CD4-positive, alpha-beta T cell treated with Interleukin-15 for 1 hour (primary cell): ENCODE results near the gene PDCD6IP.

Source experiments
- DNase-seq: peaks from one replicate; pipeline ENCODE4 v3.0.0-alpha.2; 2020

PDCD6IP gene

DNA sequence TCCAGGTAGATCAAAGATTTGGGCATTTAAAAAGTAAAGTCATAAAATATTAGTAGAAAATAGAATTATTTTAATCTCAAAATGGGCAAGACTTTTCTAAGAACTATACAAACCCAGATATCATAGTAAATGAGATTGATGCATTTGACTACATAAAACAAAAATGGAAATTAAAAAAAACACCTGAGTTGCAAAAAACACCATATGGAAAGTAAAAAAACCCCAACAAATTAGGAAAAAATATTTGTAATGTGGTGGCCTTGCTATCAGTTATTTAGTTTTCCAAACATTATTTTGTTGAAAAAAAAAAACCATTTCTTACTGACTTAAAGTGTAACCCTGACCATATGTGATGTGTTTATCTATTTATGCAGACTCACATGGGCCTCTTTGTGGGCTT, 97.2 kb downstream of the PDCD6IP start:
- DNase-seq: no peak

DNA sequence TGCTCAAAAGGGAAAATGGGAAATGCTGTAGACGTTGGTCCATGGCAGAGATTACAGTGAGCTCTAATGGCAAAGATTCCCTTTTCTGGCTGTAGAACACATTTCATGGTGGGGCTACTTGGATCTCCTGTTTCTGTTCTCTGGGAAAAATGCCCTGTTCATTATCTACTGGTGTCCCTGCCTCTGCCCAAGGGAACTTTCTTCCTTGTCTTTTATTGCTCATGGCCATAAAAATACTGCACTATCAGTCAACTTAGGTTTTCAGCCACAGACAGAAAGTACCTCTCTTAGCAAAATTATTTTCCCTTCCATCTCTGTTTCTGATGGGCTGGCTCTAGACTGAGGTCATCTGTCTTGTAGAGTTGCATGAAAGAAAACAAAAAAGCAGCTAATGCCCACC, 98.9 kb downstream of the PDCD6IP start:
- DNase-seq: no peak

DNA sequence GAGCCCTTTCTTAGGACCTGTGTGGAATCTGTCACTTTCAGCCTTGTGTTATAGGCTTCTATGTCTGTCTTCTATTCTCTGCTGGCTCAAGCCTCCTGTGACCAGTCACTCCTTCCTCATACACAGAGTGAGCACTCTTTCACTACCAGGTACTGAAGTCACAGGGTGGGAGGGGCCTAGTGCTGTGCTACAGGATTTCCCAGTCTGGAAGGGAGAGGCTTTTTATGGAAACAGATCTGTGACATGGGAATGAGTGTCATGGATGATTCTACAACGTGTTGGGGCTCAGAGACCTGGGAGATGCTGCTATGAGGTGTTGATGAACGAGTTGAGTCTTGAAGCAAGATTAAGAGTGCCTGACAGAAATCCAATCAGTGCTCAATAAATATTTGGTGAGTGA, 100.5 kb downstream of the PDCD6IP start:
- DNase-seq: no peak

DNA sequence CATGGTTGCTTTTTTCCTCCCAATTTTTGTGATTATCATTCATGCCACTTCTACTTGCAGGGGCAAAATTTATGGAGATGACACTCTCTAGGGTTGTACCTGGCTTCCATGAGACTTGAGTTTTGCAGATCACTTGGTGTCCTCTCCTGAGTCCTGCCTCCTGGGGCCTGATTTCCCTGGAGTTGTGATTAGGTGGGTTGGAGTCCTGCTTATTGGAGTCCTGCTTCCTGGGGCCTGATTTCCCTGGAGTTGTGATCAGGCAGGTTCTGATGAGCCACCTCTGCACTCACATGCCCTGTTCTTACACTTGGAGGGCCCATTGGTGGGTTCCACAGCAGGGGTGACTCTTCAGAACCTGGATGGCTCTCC, 102.0 kb downstream of the PDCD6IP start:
- DNase-seq: no peak

DNA sequence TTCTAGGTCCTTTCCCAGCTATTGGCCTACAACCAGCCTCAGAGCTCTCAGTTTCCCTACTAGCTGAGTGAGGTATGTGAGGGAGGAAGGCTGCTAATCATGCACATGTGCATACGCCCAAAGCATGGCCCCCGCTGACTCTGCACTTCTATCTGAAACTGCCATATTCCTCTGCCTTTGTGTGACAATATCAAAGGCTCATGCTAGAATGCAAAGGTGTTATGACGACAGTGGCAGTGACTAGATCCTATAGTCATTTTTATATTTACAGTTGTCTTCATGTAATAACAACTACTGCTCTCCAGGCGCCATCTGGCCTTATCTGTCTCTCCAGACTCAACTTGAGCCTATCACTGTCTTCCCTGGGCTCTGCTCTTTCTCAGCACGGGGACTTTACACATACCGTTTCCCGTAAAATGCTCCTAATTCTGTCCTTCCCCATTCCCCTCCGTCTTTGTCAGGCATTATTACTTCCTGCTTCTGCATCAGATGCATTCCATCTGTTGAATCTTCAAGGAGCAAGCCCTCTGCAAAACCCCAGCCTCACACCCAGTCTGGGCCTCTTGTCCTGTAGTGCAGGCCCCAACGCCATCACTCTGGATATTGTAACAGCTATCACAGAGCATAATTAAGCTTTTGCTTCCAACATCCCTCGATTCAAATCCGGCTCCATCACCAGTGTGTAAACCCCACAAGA, 102.5 kb downstream of the PDCD6IP start:
- DNase-seq: no peak

DNA sequence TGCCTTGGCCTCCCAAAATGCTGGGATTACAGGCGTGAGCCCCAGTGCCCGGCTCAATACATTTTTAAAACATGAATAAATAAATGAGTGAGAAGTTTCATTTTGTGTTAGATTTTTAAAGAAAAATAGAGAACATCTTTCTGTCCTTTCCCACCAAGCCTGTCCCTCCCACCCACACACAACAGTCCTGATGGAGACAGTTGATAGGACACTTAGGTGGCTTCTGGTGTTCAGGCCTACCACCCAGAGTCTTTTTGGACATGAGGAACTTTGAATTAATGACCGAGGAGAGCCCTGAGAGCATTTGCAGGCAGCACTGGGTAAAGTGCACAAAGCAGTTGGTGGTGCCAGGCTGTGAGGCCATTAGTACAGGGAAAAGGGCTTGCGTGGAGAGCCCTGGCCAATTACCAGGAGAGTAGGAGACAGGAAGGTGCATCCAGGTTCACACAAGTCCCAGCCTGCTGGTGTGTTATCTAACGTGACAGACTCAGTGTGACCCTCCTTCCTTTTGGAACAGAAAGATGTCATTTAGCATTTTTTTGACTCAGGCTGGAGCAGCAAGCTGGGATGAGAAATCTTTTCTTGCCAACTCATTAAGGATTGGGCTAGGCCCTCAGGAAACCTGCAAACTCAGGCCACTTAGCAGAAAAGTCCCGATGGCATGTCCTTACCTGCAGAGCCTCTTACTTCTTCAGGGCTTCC, 103.6 kb downstream of the PDCD6IP start:
- no peak for DNase-seq

DNA sequence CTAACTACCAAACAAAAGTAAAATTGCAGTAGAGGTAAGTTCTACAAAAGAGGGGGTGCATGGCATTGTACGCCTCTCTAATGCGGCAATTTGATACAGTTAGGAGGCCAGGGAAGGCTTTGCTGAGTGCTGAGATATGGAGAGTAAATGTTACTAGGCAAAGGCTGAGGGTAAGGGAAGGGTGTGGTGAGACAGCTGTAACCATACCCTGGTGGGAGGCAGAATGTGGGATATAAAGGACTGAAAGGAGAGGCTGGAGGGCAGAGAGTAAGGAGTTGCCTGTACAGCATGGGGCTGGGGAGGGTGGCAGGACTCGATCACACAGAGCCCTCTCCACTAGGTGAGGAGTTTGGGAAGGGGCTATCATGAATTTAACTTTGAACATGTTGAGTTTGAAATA, 106.3 kb downstream of the PDCD6IP start:
- DNase-seq: no peak

DNA sequence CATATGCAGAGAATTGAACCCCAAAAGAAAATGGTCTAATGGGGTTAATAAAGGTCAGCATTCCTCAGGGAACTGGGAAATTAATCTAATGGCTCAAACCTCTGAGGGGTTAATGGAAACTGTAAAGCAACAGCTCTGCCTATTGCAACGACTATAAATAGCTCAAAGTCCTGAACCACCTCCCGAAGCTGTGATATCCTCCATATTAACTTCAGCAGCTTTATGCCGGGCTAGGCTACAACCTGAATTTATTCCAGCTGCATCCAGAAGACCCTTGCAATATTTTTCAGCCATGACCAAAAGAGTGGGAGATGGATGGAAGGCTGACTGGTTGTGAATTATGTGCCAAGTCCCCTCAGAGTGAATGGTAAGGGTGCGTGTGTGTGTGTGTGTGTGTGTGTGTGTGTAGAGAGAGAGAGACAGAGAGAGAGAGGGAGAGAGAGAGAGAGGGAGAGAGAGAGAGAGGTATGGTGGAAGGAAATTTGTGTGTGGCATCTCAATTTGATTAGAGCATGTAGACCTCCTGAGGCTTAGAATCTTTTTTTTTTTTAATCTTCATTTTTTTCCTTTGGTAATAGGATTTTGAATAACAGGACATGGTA, 109.9 kb downstream of the PDCD6IP start:
- DNase-seq: no peak

DNA sequence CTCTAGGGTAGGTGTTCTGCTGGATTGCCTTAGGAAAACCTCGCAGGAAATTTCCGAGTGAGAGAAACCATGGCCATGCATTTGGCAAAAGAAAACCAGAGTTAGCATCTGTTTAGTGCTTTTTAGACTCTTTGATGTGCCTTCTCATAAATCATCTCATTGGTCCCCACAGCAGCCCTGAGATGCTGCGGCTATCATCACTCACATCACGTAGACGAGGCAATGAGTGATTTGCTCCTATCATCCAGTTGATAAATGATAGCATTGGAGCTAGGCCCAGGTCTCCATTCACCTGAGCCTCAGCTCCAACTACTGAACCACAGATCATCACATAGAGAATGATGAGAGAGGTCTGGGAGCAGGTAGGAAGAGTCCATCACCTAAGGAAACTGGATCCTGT, 111.1 kb downstream of the PDCD6IP start:
- DNase-seq: no peak

DNA sequence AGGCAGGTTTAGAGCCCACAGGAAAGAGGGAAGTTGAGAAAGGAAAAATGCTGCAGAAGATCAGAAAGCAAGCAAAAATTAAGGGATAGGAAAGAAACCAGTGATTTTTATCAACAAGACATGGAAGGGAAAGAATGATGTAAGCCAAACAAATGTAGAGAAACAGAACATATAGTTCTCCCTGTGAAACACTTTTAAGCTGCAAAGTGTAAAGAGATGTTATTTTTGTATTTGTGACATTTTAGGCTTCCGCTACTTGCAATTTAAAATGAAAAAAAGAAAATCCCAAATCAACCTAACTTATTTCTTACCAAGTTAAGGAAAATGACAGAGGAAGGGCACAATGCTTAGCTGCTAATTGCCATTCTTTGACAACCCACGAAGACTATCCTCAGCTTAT, 111.6 kb downstream of the PDCD6IP start:
- DNase-seq: no peak

DNA sequence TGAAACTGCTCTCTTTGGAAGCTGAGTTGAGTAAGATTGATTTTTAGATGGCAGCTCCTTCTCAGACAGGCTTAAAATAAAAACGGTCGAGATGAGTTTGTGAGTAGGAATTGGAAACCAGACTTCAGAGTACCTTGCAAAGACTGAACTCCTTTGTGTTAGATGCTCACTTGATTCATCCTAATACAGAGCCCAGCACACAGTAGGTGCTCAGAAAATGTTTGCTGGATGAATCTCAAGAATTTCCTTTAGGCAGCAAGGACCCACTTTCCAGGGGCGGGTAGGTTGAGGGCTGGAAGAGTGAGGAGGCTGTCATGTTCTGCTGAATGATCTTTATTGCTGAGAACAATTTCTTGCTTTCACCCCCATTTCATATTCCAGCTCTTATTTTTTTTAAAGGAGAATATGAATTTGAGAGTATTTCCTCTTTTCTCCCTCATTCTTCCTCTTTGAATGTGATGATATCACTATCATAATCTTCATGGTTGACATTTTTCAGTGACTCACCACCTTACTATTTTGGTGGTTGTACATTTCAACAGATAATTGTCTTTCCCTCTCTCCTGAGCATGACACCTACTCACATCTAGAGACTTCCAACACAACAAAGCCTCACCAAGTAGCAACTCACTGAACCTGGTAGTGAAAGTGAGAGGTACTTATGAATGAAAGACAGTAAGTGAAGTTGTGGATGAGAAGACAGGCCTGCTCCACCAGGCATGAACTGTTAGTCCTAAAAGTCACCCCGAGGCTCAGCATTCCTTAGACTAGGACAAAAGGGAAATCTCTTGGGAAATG, 113.3 kb downstream of the PDCD6IP start:
- DNase-seq: no peak

DNA sequence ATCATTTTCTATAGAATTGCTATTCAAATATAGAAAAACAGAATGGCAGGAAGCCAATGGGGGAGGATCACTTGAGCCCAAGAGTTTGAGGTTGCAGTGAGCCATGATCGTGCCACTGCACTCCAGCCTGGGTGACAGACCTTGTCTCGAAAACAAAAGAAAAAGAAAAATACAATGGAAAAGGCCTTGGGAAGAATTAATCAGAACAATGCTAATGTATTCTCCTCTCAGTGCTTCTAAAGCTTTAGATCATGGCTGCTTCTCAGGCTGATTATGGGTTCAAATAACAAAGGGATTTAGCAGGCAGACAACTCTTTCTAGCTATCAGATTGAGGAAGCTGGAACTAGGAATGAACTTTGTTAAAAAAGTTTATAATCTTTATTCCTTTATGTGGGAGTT, 115.8 kb downstream of the PDCD6IP start:
- DNase-seq: no peak

DNA sequence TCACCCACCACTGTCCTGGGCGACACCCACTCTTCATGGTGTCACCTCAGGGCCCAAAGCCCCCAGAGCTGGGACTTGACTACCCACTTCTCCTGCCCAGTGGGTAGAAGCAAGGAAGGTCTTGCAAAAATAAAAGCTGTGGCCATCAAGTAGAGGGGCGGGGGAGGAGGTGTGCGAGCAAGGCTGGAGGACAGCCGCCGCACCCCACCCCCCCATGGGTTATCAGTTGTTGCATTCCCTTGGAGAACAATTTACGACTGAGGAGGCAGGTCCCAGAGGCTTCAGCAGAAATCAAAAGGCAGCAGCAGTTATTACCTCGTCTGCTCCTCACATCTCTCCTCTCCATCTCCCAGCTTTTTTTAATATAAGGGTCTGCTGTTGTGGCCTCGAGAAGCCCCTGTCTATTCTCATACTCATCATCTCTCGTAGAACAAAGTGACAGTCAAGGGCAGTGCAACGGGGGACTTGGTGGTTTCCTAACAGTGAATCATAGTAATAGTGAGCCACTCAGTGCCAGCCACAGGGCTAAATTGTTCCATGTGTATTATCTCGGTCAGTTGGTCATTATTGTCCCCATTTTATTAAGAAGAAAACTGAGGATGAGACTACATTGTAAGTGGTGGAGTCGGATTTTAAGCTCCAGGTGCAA, 116.4 kb downstream of the PDCD6IP start:
- no peak for DNase-seq

DNA sequence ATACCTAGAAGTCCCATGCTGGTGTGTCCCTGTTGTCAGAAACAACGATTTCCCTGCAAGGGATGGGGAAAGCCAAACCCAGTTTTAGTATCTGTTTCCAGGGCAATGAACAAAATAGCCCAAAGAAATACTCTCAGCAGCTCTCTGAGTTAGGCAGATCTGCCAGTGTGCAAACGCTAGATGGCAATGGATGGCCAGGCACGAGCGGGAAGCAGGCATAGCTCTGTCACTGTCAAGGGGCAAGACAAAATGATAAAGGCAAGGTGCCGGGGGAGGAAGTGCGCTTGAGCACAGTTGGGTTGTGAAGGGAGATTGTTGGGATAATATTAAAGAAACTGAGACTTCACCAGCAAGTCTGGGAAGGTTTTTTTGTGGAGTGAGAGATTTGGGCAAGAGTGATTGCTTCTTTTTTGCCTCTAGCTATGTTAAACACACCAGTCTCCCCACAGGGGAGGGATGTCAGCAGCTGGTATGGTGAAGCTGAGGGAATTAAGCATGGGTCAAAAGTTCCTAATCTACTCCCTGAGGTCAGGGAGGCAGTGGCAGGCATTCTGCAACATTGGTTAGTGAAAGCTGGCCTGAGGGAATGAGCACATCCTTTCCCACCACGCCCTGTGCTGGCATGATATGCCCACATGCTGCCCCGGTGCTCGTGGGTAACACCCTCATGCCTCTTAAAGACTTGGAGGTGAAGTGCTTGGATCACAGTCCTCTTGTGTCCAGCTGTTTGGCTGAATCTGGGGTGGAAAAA, 117.5 kb downstream of the PDCD6IP start:
- no peak for DNase-seq

DNA sequence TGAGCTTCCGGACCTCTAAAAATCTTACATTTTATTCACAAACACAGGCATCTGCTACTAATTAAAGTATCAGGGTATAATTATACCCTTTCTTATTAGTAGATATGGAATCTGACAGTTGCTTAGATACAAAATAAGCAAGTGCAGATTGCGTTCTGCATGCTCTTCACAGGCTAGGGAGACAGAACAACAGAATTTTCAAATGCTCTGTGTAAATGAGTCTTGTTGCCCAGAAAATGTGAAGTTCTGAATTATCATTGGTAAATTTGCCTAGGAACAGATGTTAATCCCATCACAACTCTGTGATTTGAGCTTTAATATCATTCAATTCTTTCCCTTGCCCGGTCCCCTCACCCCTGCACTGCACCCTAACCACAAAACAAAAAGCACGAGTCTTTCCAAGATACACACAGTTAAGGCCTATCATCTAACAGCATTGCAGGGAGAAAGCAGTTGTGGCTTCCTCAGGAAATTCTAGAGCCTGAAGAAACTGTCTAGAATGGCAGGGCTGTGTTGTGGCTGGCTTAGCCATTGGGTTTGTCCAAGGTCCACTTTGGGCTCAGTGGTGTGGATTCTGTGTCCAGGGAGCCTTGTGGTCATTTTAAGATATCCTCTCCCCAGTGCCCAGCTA, 119.8 kb downstream of the PDCD6IP start:
- no peak for DNase-seq
